NCI-H510A (cell line): Measurements from ENCODE around the gene STX11.
"Not testable (repeated sequence)": the region's sequence is repeated elsewhere in the genome, so short reads cannot be mapped to it uniquely, and the experiment has no call there.

Experiments
- DNase-seq: peaks from one replicate; lab custom pipeline; 2025; lab: John Stamatoyannopoulos, UW

STX11 gene

GRCh38 chr6:144177726-144178125 is 27.4 kb downstream of the STX11 start:
- DNase-seq = no peak

GRCh38 chr6:144178323-144178722 is 28.0 kb downstream of the STX11 start:
- no peak for DNase-seq

- no peak for DNase-seq
Measured at GRCh38 chr6:144179237-144179636, 28.9 kb downstream of the STX11 start.

GRCh38 chr6:144179828-144180227 is 29.5 kb downstream of the STX11 start:
- DNase-seq = no peak

GRCh38 chr6:144180354-144180753 is 30.0 kb downstream of the STX11 start:
- not testable (repeated sequence) for DNase-seq

- DNase-seq = no peak
Measured at GRCh38 chr6:144181639-144182038, 31.3 kb downstream of the STX11 start.

- not testable (repeated sequence) for DNase-seq
Measured at GRCh38 chr6:144184186-144184585, 33.9 kb downstream of the STX11 start.

GRCh38 chr6:144185133-144185836 is 35.0 kb downstream of the STX11 start:
- no peak for DNase-seq

- no peak for DNase-seq
Measured at GRCh38 chr6:144186817-144187625, 36.7 kb downstream of the STX11 start.

- no peak for DNase-seq
Measured at GRCh38 chr6:144189351-144189750, 39.0 kb downstream of the STX11 start.

- no peak for DNase-seq
Measured at GRCh38 chr6:144190080-144190479, 39.8 kb downstream of the STX11 start.

GRCh38 chr6:144190593-144190992 is 40.3 kb downstream of the STX11 start:
- no peak for DNase-seq

- DNase-seq = no peak
Measured at GRCh38 chr6:144193181-144193580, 42.9 kb downstream of the STX11 start.

- no peak for DNase-seq
Measured at GRCh38 chr6:144194293-144194810, 44.0 kb downstream of the STX11 start.

GRCh38 chr6:144195671-144196270 is 45.5 kb downstream of the STX11 start:
- DNase-seq = no peak

- DNase-seq = no peak
Measured at GRCh38 chr6:144197919-144198318, 47.6 kb downstream of the STX11 start.

GRCh38 chr6:144202879-144203468 is 52.7 kb downstream of the STX11 start:
- DNase-seq = no peak

- no peak for DNase-seq
Measured at GRCh38 chr6:144211160-144211559, 60.8 kb downstream of the STX11 start.

GRCh38 chr6:144213315-144213714 is 63.0 kb downstream of the STX11 start:
- DNase-seq = no peak

- no peak for DNase-seq
Measured at GRCh38 chr6:144214029-144214428, 63.7 kb downstream of the STX11 start.

GRCh38 chr6:144214622-144215401 is 64.5 kb downstream of the STX11 start:
- no peak for DNase-seq
